Astrocyte (in vitro differentiated cells and primary cell): ENCODE results near the gene PELI2. TPM values are rescaled to one million over a fixed set of nuclear protein-coding genes. Genes with fewer than 3 reads are reported as not detected.
A peak's percentile ranks its signal among the peaks of the same experiment; 100 is the strongest.

Experiments
- DNase-seq: peaks from one replicate; pipeline ENCODE4 v3.0.0-alpha.2; 2010; ENCODE audit warnings: low read depth
- FAIRE-seq: peaks from 2 replicates; lab custom pipeline; 2011; peaks lifted over from hg19 to GRCh38; lab: Jason Lieb, UNC
- H2AFZ ChIP-seq: 2 replicates; pipeline ENCODE4 v1.6.0; 2012; ENCODE audit warnings: low read depth, low read length, inconsistent platforms
- H3K27ac ChIP-seq: 2 replicates; pipeline ENCODE4 v1.5.1; 2011; ENCODE audit warnings: low read depth, low read length, inconsistent platforms
- H3K27me3 ChIP-seq: 2 replicates; pipeline ENCODE4 v1.6.0; 2011; ENCODE audit warnings: low read length, inconsistent platforms; ENCODE audit not compliant: insufficient read depth
- H3K36me3 ChIP-seq: 2 replicates; pipeline ENCODE4 v1.5.1; 2011; ENCODE audit warnings: low read length, inconsistent platforms; ENCODE audit not compliant: insufficient read depth
- H3K4me1 ChIP-seq: 2 replicates; pipeline ENCODE4 v1.5.1; 2011; ENCODE audit warnings: low read length, inconsistent platforms; ENCODE audit not compliant: insufficient read depth
- H3K4me2 ChIP-seq: 2 replicates; pipeline ENCODE4 v1.6.0; 2012; ENCODE audit warnings: low read length, inconsistent platforms
- H3K4me3 ChIP-seq: 2 replicates; pipeline ENCODE4 v1.5.1; 2011; ENCODE audit warnings: low read depth, mild to moderate bottlenecking, low read length, inconsistent platforms; ENCODE audit not compliant: insufficient read depth
- H3K79me2 ChIP-seq: 2 replicates; pipeline ENCODE4 v1.6.0; 2012; ENCODE audit warnings: mild to moderate bottlenecking, low read length, inconsistent platforms; ENCODE audit not compliant: insufficient read depth
- H3K9ac ChIP-seq: 2 replicates; pipeline ENCODE4 v1.6.0; 2012; ENCODE audit warnings: mild to moderate bottlenecking, low read length, inconsistent platforms
- H3K9me3 ChIP-seq: 2 replicates; pipeline ENCODE4 v1.5.1; 2012; ENCODE audit warnings: low read depth, mild to moderate bottlenecking, low read length, inconsistent platforms; ENCODE audit not compliant: insufficient read depth
- H4K20me1 ChIP-seq: 2 replicates; pipeline ENCODE4 v1.6.0; 2012; ENCODE audit warnings: low read length, inconsistent platforms; ENCODE audit not compliant: insufficient read depth
- H3K27ac Mint-ChIP-seq: one replicate; pipeline ENCODE4 v1.8.0; 2021; ENCODE audit warnings: mild to moderate bottlenecking, mixed read lengths; ENCODE audit not compliant: unreplicated experiment
- H3K27me3 Mint-ChIP-seq: one replicate; pipeline ENCODE4 v1.8.0; 2021; ENCODE audit warnings: low read depth, mixed read lengths; ENCODE audit not compliant: unreplicated experiment
- H3K36me3 Mint-ChIP-seq: one replicate; pipeline ENCODE4 v1.8.0; 2021; ENCODE audit warnings: low read depth, mixed read lengths; ENCODE audit not compliant: unreplicated experiment
- H3K4me1 Mint-ChIP-seq: one replicate; pipeline ENCODE4 v1.8.0; 2021; ENCODE audit warnings: low read depth, mixed read lengths; ENCODE audit not compliant: unreplicated experiment
- H3K4me3 Mint-ChIP-seq: one replicate; pipeline ENCODE4 v1.8.0; 2021; ENCODE audit warnings: mild to moderate bottlenecking, moderate library complexity, mixed read lengths; ENCODE audit not compliant: unreplicated experiment
- H3K9me3 Mint-ChIP-seq: one replicate; pipeline ENCODE4 v1.8.0; 2021; ENCODE audit warnings: mild to moderate bottlenecking, mixed read lengths; ENCODE audit not compliant: unreplicated experiment
- EZH2 ChIP-seq: IDR thresholded peaks from 2 replicates; pipeline ENCODE4 v1.6.1; 2012; ENCODE audit warnings: mild to moderate bottlenecking, low read length, inconsistent platforms; ENCODE audit not compliant: insufficient read depth
- total RNA-seq: library from RNA; stranded (reverse); gene quantifications from 2 replicates; pipeline ENCODE4 v1.2.1, GENCODE V29; 2021
- TF ChIP-seq, protein P1 (sequence below): IDR thresholded peaks from 2 replicates; pipeline ENCODE4 v1.5.1; 2011; ENCODE audit warnings: low read depth, mild to moderate bottlenecking, inconsistent platforms, low read length, moderate library complexity; ENCODE audit not compliant: insufficient read depth

PELI2 gene
- total RNA-seq, 1 donor from 2014 or later: 5.3 TPM

DNA sequence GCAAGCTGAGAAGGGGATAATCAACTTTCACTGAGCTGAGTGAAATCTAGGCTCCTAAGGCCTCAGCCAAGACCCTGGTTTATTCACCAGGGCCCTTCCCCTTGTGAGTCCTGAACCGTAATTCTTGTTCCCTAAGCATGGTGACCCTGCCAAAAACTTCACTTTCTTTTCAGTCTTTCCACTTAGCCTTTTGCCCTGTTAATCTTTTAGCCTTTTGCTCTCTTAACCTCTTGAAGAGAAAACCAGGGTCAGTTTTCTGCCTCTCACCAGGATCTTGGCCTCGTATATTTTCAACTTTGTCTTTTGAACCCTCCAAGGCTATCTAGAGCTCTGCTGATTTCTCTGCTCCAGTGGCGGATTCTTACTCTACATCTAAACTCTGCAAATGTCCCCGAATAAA, 191.0 kb downstream of the PELI2 start:
- H4K20me1 ChIP-seq: no peaks in the 10 kb centered on the region
- H3K27ac Mint-ChIP-seq: no peak overlapping the region
- H3K27ac ChIP-seq: no peak overlapping the region
- H3K9ac ChIP-seq: no peak overlapping the region
- no peaks in the 10 kb centered on the region for H3K36me3 ChIP-seq
- FAIRE-seq (no peak), DNase-seq (no peak)
- H3K79me2 ChIP-seq: no peaks in the 10 kb centered on the region
- H3K4me3 Mint-ChIP-seq: no peak overlapping the region
- H3K27me3 ChIP-seq: no peaks in the 10 kb centered on the region
- no peak overlapping the region for H2AFZ ChIP-seq
- peaks cover 14% of the 10 kb centered on the region for H3K4me1 ChIP-seq
- no peaks in the 10 kb centered on the region for H3K27me3 Mint-ChIP-seq
- no peaks in the 10 kb centered on the region for H3K9me3 Mint-ChIP-seq
- H3K4me3 ChIP-seq: no peak overlapping the region
- H3K9me3 ChIP-seq: no peaks in the 10 kb centered on the region
- H3K4me1 Mint-ChIP-seq: peaks cover 21% of the 10 kb centered on the region
- H3K4me2 ChIP-seq: no peak overlapping the region
- H3K36me3 Mint-ChIP-seq: no peaks in the 10 kb centered on the region
- TF ChIP-seq, protein P1, sequence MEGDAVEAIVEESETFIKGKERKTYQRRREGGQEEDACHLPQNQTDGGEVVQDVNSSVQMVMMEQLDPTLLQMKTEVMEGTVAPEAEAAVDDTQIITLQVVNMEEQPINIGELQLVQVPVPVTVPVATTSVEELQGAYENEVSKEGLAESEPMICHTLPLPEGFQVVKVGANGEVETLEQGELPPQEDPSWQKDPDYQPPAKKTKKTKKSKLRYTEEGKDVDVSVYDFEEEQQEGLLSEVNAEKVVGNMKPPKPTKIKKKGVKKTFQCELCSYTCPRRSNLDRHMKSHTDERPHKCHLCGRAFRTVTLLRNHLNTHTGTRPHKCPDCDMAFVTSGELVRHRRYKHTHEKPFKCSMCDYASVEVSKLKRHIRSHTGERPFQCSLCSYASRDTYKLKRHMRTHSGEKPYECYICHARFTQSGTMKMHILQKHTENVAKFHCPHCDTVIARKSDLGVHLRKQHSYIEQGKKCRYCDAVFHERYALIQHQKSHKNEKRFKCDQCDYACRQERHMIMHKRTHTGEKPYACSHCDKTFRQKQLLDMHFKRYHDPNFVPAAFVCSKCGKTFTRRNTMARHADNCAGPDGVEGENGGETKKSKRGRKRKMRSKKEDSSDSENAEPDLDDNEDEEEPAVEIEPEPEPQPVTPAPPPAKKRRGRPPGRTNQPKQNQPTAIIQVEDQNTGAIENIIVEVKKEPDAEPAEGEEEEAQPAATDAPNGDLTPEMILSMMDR: no peak
- TF ChIP-seq EZH2: no peak

DNA sequence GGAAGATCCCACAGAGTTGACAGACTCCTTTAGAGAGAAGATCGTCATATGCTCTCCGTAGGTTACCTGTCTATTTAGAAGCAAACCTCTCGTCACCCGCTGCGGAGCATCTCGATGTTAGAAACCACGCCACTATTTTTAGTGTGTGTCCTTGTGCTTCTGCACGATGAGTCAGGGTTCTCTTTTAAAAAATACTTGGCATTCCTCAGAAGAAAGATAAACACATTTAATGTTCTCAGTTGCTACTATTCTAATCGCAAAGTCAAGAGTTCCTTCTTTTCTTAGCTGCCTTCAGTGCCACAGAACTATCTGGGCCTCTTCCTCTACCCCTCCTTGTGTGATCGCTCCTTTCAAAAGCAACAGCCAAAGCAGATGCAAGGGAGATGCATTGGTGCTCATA, 192.4 kb downstream of the PELI2 start:
- Histone ChIP-seq H3K4me1 (peaks cover 14% of the 10 kb centered on the region), H3K4me2 (peak overlapping the region; percentile 72), H3K4me3 (peak overlapping the region; percentile 26), H3K79me2 (no peaks in the 10 kb centered on the region), H2AFZ (no peak overlapping the region), H3K27me3 (no peaks in the 10 kb centered on the region), H4K20me1 (no peaks in the 10 kb centered on the region), H3K9me3 (no peaks in the 10 kb centered on the region), H3K36me3 (no peaks in the 10 kb centered on the region), H3K27ac (no peak overlapping the region), H3K9ac (peak overlapping the region; percentile 34)
- peak; percentile 65 for DNase-seq
- TF ChIP-seq EZH2: no peak
- TF ChIP-seq, protein P1: no peak
- Mint-ChIP-seq H3K27ac (no peak overlapping the region), H3K27me3 (no peaks in the 10 kb centered on the region), H3K4me3 (no peak overlapping the region), H3K9me3 (peaks cover 3% of the 10 kb centered on the region), H3K36me3 (no peaks in the 10 kb centered on the region), H3K4me1 (peaks cover 21% of the 10 kb centered on the region)
- no peak for FAIRE-seq

DNA sequence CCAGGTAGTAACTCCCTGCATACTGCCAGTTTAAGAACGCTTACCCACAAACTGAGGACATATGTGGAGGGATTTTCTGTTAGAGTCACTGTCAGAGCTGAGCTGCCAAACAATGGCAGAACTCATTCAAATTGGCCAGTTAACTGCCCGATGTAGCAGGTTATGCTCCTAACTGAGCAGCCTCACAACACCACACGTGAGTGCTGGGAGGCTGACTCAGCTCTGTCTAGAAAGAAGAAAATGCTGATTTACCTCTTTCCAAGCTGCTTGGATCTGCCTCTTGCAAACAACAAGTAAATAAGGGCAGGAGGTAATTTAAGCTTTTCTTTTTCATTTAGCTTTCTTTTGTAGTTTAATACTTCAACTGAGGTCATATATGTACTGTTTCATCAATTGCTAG, 195.6 kb downstream of the PELI2 start:
- Mint-ChIP-seq H3K27me3 (no peaks in the 10 kb centered on the region), H3K27ac (no peak overlapping the region), H3K36me3 (peaks cover 2% of the 10 kb centered on the region), H3K9me3 (peaks cover 6% of the 10 kb centered on the region), H3K4me3 (no peak overlapping the region), H3K4me1 (peaks cover 21% of the 10 kb centered on the region)
- peaks cover 14% of the 10 kb centered on the region for H3K4me1 ChIP-seq
- H3K9me3 ChIP-seq: no peaks in the 10 kb centered on the region
- H4K20me1 ChIP-seq: no peaks in the 10 kb centered on the region
- H3K79me2 ChIP-seq: no peaks in the 10 kb centered on the region
- no peak overlapping the region for H3K4me2 ChIP-seq
- H3K36me3 ChIP-seq: no peaks in the 10 kb centered on the region
- no peaks in the 10 kb centered on the region for H3K27me3 ChIP-seq
- H3K9ac ChIP-seq: no peak overlapping the region
- H3K27ac ChIP-seq: no peak overlapping the region
- DNase-seq (no peak), FAIRE-seq (no peak)
- H3K4me3 ChIP-seq: no peak overlapping the region
- TF ChIP-seq EZH2: no peak
- TF ChIP-seq, protein P1: no peak
- no peak overlapping the region for H2AFZ ChIP-seq
